ENCODE data around the gene MEGF8. TPM values are rescaled to one million over a fixed set of nuclear protein-coding genes. Genes with fewer than 3 reads are reported as not detected.

The MEGF8 gene
- total and polyA plus RNA-seq, 2 of the 13 experiments (the other 11 are each of a cell fraction or from before 2014, with no cell fraction given): 4.0 to 8.8 TPM

- H3K4me3 ChIP-seq (replicated peaks in 1 of 3; ENCODE audit: insufficient read depth in 1 of 3, low read depth in 2 of 3, low read length in 3 of 3): peak overlapping the region; percentile 70 to 83 (median 73)
- peaks cover 4 to 8% of the 10 kb centered on the region in 2 experiments; a peak in 2 of 5 replicates for H3K36me3 ChIP-seq (replicated peaks in 1 of 2; ENCODE audit: control insufficient read depth in 1 of 2, insufficient read depth in 2 of 2, low read length in 2 of 2)
- peak overlapping the region; percentile 72 for H3K27ac ChIP-seq (ENCODE audit: extremely low read length, insufficient read depth, low read length)
- ChIA-PET CTCF (ENCODE audit: low intra/inter-chr PET ratio, low total read pairs) (interaction anchor here (1.0 to 1.9 kb wide), 4 partner anchors 8 to 35 kb away, joined by 3 to 7 read pairs (median 6); no protein-coding TSS in a partner anchor), POLR2A (interaction anchor here (1.4 to 7.4 kb wide), 5 partner anchors 9 to 34 kb away, joined by 3 to 117 read pairs (median 25); partner anchors contain the start of genes CIC and GSK3A)
- no peaks in the 10 kb centered on the region for H4K20me1 ChIP-seq (ENCODE audit: insufficient read depth, low read length)
- peaks cover 51% of the 10 kb centered on the region for H3K4me1 ChIP-seq (ENCODE audit: insufficient read depth, low read length)
- no peak overlapping the region for H2AFZ ChIP-seq (ENCODE audit: low read length)
- in situ Hi-C loops (cut with HindIII; ENCODE audit: extremely low pct_ligation_motif_present, low pct_unique_long_range_greater_than_20kb): no loop called here
- no peak for FAIRE-seq
- no peak for ATAC-seq
- peak overlapping the region; percentile 73 for H3K9ac ChIP-seq (ENCODE audit: insufficient read depth, low read depth, low read length)
- BruUV-seq (replicated peaks): no TSS peak
- intact Hi-C loops (cut with micrococcal nuclease; ENCODE audit: unreplicated experiment): loop anchor here (2.0 kb wide), 1 partner anchor 59 kb away; the partner anchor contains the start of gene ZNF526
- H3K79me2 ChIP-seq (ENCODE audit: insufficient read depth, low read length): peaks cover 11% of the 10 kb centered on the region
- no peaks in the 10 kb centered on the region for H3K9me3 ChIP-seq (ENCODE audit: low read length)
- 25% methylated on average over 6 of the region's 6 CpGs for WGBS (ENCODE audit: low lambda C conversion rate)
- no peak for DNase-seq (ENCODE audit: low spot score)
- peak overlapping the region; percentile 86 for H3K4me2 ChIP-seq (ENCODE audit: low read depth, low read length)
- H3K27me3 ChIP-seq (ENCODE audit: control insufficient read depth in 1 of 2, insufficient read depth in 2 of 2, low read length in 2 of 2): no peaks in the 10 kb centered on the region
- TF ChIP-seq PLRG1 (conservative IDR thresholded peaks at IDR 0.05) (no peak), ZBTB10 (CRISPR knock-in tag; IDR thresholded peaks at IDR 0.05; ENCODE audit: borderline replicate concordance) (no peak), MTA1 (CRISPR knock-in tag; IDR thresholded peaks at IDR 0.05; ENCODE audit: borderline replicate concordance) (no peak), MXD4 (CRISPR knock-in tag; IDR thresholded peaks at IDR 0.05) (0 out of 2 replicates have a peak, but pooled peaks have one; percentile 9), ZNF766 (CRISPR knock-in tag; IDR thresholded peaks at IDR 0.05; ENCODE audit: borderline replicate concordance) (no peak), ZNF800 (CRISPR knock-in tag; IDR thresholded peaks at IDR 0.05) (no peak), NRL (CRISPR knock-in tag; IDR thresholded peaks at IDR 0.05; ENCODE audit: borderline replicate concordance) (no peak), ZNF816 (CRISPR knock-in tag; IDR thresholded peaks at IDR 0.05; ENCODE audit: borderline replicate concordance) (no peak), TIGD3 (CRISPR knock-in tag; IDR thresholded peaks at IDR 0.05; ENCODE audit: borderline replicate concordance) (no peak), ZNF337 (CRISPR knock-in tag; IDR thresholded peaks at IDR 0.05; ENCODE audit: borderline replicate concordance, low read depth) (0 out of 2 replicates have a peak, but pooled peaks have one; percentile 11), TEAD3 (CRISPR knock-in tag; optimal IDR thresholded peaks at IDR 0.05; ENCODE audit: borderline replicate concordance) (peak; percentile 14), ZBTB38 (CRISPR knock-in tag; IDR thresholded peaks at IDR 0.05) (peak; percentile 44; the same call in 1 of the 2 replicates), FOXM1 (CRISPR knock-in tag; IDR thresholded peaks at IDR 0.05) (0 out of 2 replicates have a peak, but pooled peaks have one; percentile 18)
These were observed 46.1 kb upstream of the MEGF8 start for GRCh38 chr19:42279155-42279901.
